HL-60/S4 (cell line): ENCODE data around the gene STXBP5.

Experiments
- in situ Hi-C: fragments of 300-500 bp; cut with MboI; formaldehyde crosslinking; loops from 2 replicates; pipeline ENCODE4 v1.14.3; 2022; ENCODE audit warnings: low sequenced_read_pairs

STXBP5 gene

DNA sequence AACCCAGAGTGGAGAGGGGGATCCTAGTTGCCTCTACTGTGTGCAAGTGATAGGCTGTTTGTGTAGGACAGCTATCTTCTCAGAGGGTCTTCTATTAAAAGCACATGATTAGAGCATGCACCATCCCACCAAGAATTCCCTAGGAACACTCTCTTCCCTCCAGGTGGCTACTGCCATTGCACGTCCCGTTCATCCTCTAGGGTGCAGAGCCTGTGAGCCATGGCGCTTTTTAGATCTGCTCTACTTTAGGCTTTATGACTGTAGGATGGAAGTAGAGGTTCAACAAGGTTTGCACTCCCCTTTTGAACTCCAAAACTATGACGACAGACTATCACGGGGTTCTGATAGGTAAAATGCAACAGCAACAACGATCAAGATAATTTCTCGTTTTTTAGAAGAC lies 213.7 kb downstream of the STXBP5 start:
- in situ Hi-C loops: no loop called here

DNA sequence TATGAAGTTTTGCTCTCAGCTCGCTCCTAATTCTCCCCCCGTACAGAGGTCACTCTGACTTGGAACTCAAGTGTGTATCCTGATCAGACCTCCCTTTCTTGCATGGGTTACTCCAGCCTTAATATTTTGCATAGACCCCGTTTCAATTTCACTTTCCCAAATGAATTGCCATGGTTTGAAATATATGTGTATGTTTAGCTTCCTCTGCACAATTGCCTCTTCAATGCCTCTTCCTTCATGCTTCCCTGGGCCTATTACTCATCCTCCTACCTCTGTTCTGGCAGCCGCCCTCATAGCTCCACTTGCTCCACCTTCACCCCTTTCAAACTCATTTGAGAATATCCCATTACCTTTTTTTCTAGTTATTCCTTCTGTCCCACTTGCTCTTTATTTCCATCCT lies 214.3 kb downstream of the STXBP5 start:
- in situ Hi-C loops: no loop called here

- in situ Hi-C loops: no loop called here
These were observed 217.7 kb downstream of the STXBP5 start for GRCh38 chr6:147421903-147422302.

DNA sequence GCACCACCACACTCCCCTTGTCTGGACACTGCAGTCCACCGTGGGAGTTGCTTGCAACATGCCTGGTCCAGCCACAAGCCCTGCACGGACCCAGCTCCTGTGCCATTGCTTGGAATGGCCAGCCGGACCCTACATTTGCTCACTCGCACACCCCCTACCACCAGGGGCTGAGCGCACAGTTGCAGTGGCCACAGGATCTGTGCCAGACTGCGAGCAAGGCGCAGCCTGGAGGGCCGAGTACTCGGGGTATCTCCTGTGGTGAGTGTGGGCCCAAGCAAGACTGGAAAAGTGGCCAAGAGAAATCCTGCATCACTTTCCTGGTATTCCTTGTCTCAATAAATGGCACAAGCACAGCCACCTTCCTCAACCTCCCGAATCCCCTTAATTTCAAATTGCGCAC lies 218.9 kb downstream of the STXBP5 start:
- in situ Hi-C loops: no loop called here

GRCh38 chr6:147429794-147430193 lies 225.6 kb downstream of the STXBP5 start:
- in situ Hi-C loops: no loop called here

DNA sequence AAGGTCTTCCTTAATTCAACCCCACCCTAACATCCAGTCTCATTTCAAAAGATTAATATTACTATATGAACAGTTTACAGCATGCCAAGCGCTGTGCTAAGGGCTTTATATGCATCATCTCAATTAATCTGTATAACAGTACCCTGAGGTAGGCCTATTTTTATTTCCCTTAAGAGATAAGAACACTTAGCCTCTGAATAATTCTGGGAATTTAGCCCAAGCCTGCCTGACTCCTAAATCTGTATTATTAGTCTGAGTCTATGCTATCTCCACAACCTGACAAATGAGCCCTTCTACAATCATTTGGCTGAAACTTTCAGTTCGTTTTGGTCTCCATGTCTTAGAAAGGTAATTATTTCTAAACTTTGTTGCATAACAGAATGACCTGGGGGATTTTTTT lies 226.6 kb downstream of the STXBP5 start:
- in situ Hi-C loops: no loop called here

- in situ Hi-C loops: no loop called here
These were observed 229.9 kb downstream of the STXBP5 start for GRCh38 chr6:147434076-147434475.

- in situ Hi-C loops: no loop called here
These were observed 230.3 kb downstream of the STXBP5 start for GRCh38 chr6:147434516-147434915.

GRCh38 chr6:147437615-147438014 lies 233.4 kb downstream of the STXBP5 start:
- in situ Hi-C loops: no loop called here

GRCh38 chr6:147438758-147439528 lies 234.7 kb downstream of the STXBP5 start:
- in situ Hi-C loops: no loop called here
